Gastrocnemius medialis (tissue), 4 donors: ENCODE results near the gene VSIG1. TPM values are rescaled to one million over a fixed set of nuclear protein-coding genes. Genes with fewer than 3 reads are reported as not detected.
A peak's percentile ranks its signal among the peaks of the same experiment; 100 is the strongest.

Source experiments
- ATAC-seq, 2 donors: fragments of 150-250 bp; one replicate each; pipeline ENCODE4 v1.9.1; 2016
- DNase-seq, 2 donors: peaks; one replicate each; pipeline ENCODE4 v3.0.0-alpha.2; 2019
- H3K27ac ChIP-seq, 4 donors: fragments of 200-600 bp; sonication (generic); 1 replicate in 1 of 4; 2 replicates in 3 of 4; pipeline ENCODE4 v1.5.1; 2016 to 2018; ENCODE audit warnings: mild to moderate bottlenecking in 2 of 4, moderate library complexity in 1 of 4
- H3K27me3 ChIP-seq, 3 donors: fragments of 200-600 bp; sonication (generic) in 2 of 3; 1 replicate in 1 of 3; 2 replicates in 2 of 3; pipeline versions ENCODE4 v1.5.1 to v1.6.0; 2016 to 2019; ENCODE audit warnings: mild to moderate bottlenecking in 1 of 3, moderate library complexity in 1 of 3
- H3K36me3 ChIP-seq, 2 donors: fragments of 200-600 bp; sonication (generic) in 1 of 2; one replicate each; pipeline ENCODE4 v1.5.1; 2017 to 2018
- H3K4me1 ChIP-seq, 2 donors: fragments of 200-600 bp; sonication (generic) in 1 of 2; one replicate each; pipeline ENCODE4 v1.5.1; 2016 to 2017; ENCODE audit warnings: mild to moderate bottlenecking in 2 of 2
- H3K4me3 ChIP-seq, 4 donors: fragments of 200-600 bp; sonication (generic) in 3 of 4; 1 replicate in 1 of 4; 2 replicates in 3 of 4; pipeline ENCODE4 v1.5.1; 2016 to 2019; ENCODE audit warnings: mild to moderate bottlenecking in 2 of 4
- H3K9me3 ChIP-seq, 3 donors: fragments of 200-600 bp; sonication (generic) in 2 of 3; 1 replicate in 1 of 3; 2 replicates in 2 of 3; pipeline ENCODE4 v1.5.1; 2016 to 2019
- POLR2A ChIP-seq, 2 donors: fragments of 450-650 bp; IDR thresholded peaks; one replicate each; pipeline ENCODE4 v1.6.1; 2017; ENCODE audit warnings: antibody characterized with exemption in 2 of 2, mild to moderate bottlenecking in 2 of 2, moderate library complexity in 2 of 2
- in situ Hi-C, 4 donors: fragments of 200-750 bp; cut with MboI; loops; one replicate each; pipeline versions ENCODE4 v1.15.0 to v1.8.0; 2017; ENCODE audit warnings: low sequenced_read_pairs in 4 of 4
- intact Hi-C: fragments of 100-400 bp; cut with DNase I; formaldehyde crosslinking; loops from one replicate; pipeline ENCODE4 v1.15.1; 2023; ENCODE audit warnings: low total_unique reads
- total RNA-seq, 4 donors: library from RNA; depleted of rRNA; stranded (reverse); fragments of >200 nt; gene quantifications; one replicate each; pipeline versions ENCODE4 v1.1.0 to v1.2.3, GENCODE V29; 2016
- TF ChIP-seq, protein P1 (sequence below), 5 experiments: fragments of 450-650 bp in 3 of 5; fragments of 200-600 bp in 2 of 5; sonication (generic) in 2 of 5; IDR thresholded peaks in 4 of 5; conservative IDR thresholded peaks in 1 of 5; 1 replicate in 4 of 5; 2 replicates in 1 of 5; pipeline ENCODE4 v1.5.1; 2016 to 2019; ENCODE audit warnings: antibody characterized with exemption in 5 of 5, mild to moderate bottlenecking in 3 of 5, moderate library complexity in 3 of 5

Gene VSIG1
- total RNA-seq, 4 donors from 2014 or later, result not detected

DNA sequence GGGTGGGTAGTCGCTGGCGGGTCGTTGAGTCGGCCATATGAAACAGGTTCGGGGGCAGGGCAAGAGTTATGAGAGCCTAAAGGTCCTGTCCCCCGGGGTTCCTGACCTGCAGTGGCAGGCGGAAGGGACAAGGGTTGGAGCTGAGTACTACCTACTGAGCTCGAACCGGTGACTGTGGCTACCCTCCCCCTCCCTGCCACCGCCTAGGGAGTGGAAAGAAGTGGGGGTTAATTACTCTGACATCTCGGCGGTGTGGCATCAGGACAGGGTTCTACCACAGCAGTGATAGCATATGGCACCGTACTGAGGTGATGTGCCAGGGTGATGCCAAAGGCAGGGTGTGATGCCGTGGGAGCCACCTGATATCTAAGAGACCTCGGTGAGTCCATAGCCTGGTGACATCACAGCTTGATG is 47.0 kb downstream of the VSIG1 start:
- peak; percentile 56 to 58 for ATAC-seq
- intact Hi-C loops, result loop anchor here (5.0 to 10.0 kb wide), 2 partner anchors 435 to 977 kb away; partner anchors contain the start of gene RBM41

DNA sequence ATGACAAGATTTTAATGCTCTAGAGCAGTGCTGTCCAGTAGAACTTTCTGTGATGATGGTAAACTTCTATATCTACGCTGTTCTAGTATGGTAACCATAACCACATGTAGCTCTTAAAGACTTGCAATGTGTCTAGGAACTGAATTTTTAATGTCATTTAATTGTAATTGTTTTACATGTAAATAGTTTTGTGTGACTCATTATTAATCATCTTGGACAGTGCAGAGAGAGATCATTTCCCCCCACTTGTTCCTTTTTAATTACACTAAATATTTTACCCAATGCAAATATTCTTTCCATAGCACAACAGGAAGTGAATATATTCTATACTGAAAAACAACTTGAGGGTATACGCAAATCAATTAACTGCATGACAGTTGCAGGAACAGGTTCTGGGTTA is 52.5 kb downstream of the VSIG1 start:
- peaks cover 1 to 3% of the 10 kb centered on the region in 2 donors for H3K4me1 ChIP-seq
- ATAC-seq, result no peak
- TF ChIP-seq POLR2A (IDR thresholded peaks at IDR 0.05), result no peak
- TF ChIP-seq, protein P1, sequence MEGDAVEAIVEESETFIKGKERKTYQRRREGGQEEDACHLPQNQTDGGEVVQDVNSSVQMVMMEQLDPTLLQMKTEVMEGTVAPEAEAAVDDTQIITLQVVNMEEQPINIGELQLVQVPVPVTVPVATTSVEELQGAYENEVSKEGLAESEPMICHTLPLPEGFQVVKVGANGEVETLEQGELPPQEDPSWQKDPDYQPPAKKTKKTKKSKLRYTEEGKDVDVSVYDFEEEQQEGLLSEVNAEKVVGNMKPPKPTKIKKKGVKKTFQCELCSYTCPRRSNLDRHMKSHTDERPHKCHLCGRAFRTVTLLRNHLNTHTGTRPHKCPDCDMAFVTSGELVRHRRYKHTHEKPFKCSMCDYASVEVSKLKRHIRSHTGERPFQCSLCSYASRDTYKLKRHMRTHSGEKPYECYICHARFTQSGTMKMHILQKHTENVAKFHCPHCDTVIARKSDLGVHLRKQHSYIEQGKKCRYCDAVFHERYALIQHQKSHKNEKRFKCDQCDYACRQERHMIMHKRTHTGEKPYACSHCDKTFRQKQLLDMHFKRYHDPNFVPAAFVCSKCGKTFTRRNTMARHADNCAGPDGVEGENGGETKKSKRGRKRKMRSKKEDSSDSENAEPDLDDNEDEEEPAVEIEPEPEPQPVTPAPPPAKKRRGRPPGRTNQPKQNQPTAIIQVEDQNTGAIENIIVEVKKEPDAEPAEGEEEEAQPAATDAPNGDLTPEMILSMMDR (IDR thresholded peaks at IDR 0.05 in 4 of 5, conservative IDR thresholded peaks at IDR 0.05 in 1 of 5), result no peak

More for the DNA sequence above, 47.0 kb downstream of the VSIG1 start:
- in situ Hi-C loops, result loop anchor here in 1 of 4 donors (25.0 kb wide), 1 partner anchor 455 kb away; the partner anchor contains the start of gene PRPS1
- Histone ChIP-seq H3K4me1 (peaks cover 3 to 13% of the 10 kb centered on the region in 2 donors), H3K27me3 (peaks cover 0 to 3% (median 0%) of the 10 kb centered on the region in 3 donors), H3K9me3 (no peaks in the 10 kb centered on the region), H3K27ac (peak overlapping the region; percentile 82 to 89 (median 86)), H3K4me3 (peak overlapping the region; percentile 60 to 77 (median 74)), H3K36me3 (peaks cover 0 to under 1% of the 10 kb centered on the region in 2 donors)
- peak; percentile 8 to 52 for DNase-seq
- TF ChIP-seq, protein P1 (IDR thresholded peaks at IDR 0.05 in 4 of 5, conservative IDR thresholded peaks at IDR 0.05 in 1 of 5), result no peak
- TF ChIP-seq POLR2A (IDR thresholded peaks at IDR 0.05), result no peak

DNA sequence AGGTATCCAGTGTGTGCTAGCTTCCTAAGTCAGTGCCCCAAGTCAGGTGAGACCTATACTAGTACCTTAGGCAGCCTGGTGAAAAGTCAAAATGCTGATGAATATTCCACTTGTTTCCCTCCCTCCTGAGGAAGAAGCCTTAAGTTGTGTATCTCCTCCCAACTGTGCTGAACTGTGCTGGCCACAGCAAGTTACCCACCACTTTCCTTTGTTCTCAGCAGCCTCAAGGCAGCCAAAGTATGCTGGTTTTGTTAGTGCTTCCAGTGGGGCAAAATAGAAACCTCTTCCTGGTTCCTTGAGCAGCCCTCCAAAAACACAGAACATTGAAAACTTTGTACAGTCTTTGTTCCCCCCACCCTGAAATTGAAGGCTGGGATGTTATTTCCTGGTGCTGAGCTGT is 60.6 kb downstream of the VSIG1 start:
- Histone ChIP-seq H3K36me3 (no peaks in the 10 kb centered on the region), H3K9me3 (no peaks in the 10 kb centered on the region), H3K27ac (no peak overlapping the region), H3K27me3 (no peaks in the 10 kb centered on the region), H3K4me3 (no peak overlapping the region), H3K4me1 (no peaks in the 10 kb centered on the region)
- intact Hi-C loops, result no loop called here
- TF ChIP-seq, protein P1 (IDR thresholded peaks at IDR 0.05 in 4 of 5, conservative IDR thresholded peaks at IDR 0.05 in 1 of 5), result no peak
- TF ChIP-seq POLR2A (IDR thresholded peaks at IDR 0.05), result no peak
- ATAC-seq (no peak), DNase-seq (no peak)
- in situ Hi-C loops, result no loop called here

More for the DNA sequence above, 52.5 kb downstream of the VSIG1 start:
- Histone ChIP-seq H3K4me3 (no peak overlapping the region), H3K27me3 (peaks cover 0 to 3% (median 0%) of the 10 kb centered on the region in 3 donors), H3K9me3 (no peaks in the 10 kb centered on the region), H3K36me3 (no peaks in the 10 kb centered on the region), H3K27ac (no peak overlapping the region)
- in situ Hi-C loops (loop anchor here in 1 of 4 donors (25.0 kb wide), 1 partner anchor 460 kb away; the partner anchor contains the start of gene PRPS1), intact Hi-C loops (loop anchor here (10.0 kb wide), 1 partner anchor 983 kb away; the partner anchor contains the start of gene RBM41)
- no peak for DNase-seq

DNA sequence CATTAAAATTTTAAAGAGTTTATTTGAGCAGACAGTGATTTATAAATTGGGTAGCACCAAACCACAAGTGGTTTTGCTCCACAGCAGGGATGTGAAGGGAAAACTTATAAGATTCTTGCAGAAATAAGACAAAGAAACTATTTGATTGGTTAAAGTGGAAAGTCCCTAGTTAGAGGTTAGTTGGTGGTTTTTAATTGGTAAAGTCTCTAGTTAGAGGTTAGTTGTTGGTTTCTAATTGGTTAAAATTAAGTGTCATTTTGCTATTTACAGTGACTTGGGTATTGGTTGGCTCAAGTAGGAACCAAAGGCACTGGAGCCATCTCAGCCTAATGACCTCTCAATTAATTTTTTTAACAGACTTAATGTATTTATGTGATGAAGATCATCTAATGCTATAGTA is 69.7 kb downstream of the VSIG1 start:
- H3K36me3 ChIP-seq, result no peaks in the 10 kb centered on the region
- in situ Hi-C loops, result no loop called here
- intact Hi-C loops, result no loop called here
- peaks cover 0 to 8% of the 10 kb centered on the region in 2 donors for H3K4me1 ChIP-seq
- no peak for DNase-seq
- H3K27me3 ChIP-seq, result no peaks in the 10 kb centered on the region
- no peaks in the 10 kb centered on the region for H3K9me3 ChIP-seq
- H3K27ac ChIP-seq, result no peak overlapping the region
- H3K4me3 ChIP-seq, result no peak overlapping the region
- TF ChIP-seq POLR2A (IDR thresholded peaks at IDR 0.05), result no peak
- TF ChIP-seq, protein P1 (IDR thresholded peaks at IDR 0.05 in 4 of 5, conservative IDR thresholded peaks at IDR 0.05 in 1 of 5), result no peak
- no peak for ATAC-seq
